Endometrium (tissue), 2 donors: ENCODE results near the gene AQP4.

ENCODE experiments used
- FAIRE-seq: peaks from 2 replicates; lab custom pipeline; 2012; peaks lifted over from hg19 to GRCh38; lab: Jason Lieb, UNC
- donor health status: control.
- donor health status: control.

AQP4 gene

GRCh38 chr18:26865557-26865956, at the start of gene AQP4:
Gene AQP4 (minus strand): TSS chr18:26865707. CDS start chr18:26865689, 18 bp downstream.
- FAIRE-seq, result no peak

GRCh38 chr18:26911840-26912239, 46.3 kb upstream of the AQP4 start:
- FAIRE-seq, result no peak

GRCh38 chr18:26909599-26910290, 44.2 kb upstream of the AQP4 start:
- FAIRE-seq, result no peak

GRCh38 chr18:26908906-26909305, 43.4 kb upstream of the AQP4 start:
- FAIRE-seq, result no peak

GRCh38 chr18:26902291-26902690, 36.8 kb upstream of the AQP4 start:
- no peak for FAIRE-seq

- FAIRE-seq, result no peak
These were observed 35.5 kb upstream of the AQP4 start for GRCh38 chr18:26901020-26901419.

GRCh38 chr18:26894426-26894825, 28.9 kb upstream of the AQP4 start:
- FAIRE-seq, result no peak

GRCh38 chr18:26893996-26894395, 28.5 kb upstream of the AQP4 start:
- no peak for FAIRE-seq

GRCh38 chr18:26888259-26888658, 22.8 kb upstream of the AQP4 start:
- FAIRE-seq, result no peak

GRCh38 chr18:26875040-26875654, 9.6 kb upstream of the AQP4 start:
- FAIRE-seq, result no peak

GRCh38 chr18:26874283-26874682, 8.8 kb upstream of the AQP4 start:
- no peak for FAIRE-seq

- FAIRE-seq, result no peak
These were observed 4.1 kb upstream of the AQP4 start for GRCh38 chr18:26869640-26870039.

- peak; percentile 75 for FAIRE-seq
These were observed 3.6 kb upstream of the AQP4 start for GRCh38 chr18:26868968-26869586.

- FAIRE-seq, result no peak
These were observed 2.0 kb upstream of the AQP4 start for GRCh38 chr18:26867471-26867870.

- FAIRE-seq, result no peak
These were observed 849 bp downstream of the AQP4 start for GRCh38 chr18:26864658-26865057.

GRCh38 chr18:26863921-26864497, 1.5 kb downstream of the AQP4 start:
- no peak for FAIRE-seq

- no peak for FAIRE-seq
These were observed 2.2 kb downstream of the AQP4 start for GRCh38 chr18:26863122-26863879.

GRCh38 chr18:26862084-26862483, 3.4 kb downstream of the AQP4 start:
- no peak for FAIRE-seq

GRCh38 chr18:26854292-26854881, 11.1 kb downstream of the AQP4 start:
- no peak for FAIRE-seq

- FAIRE-seq, result no peak
These were observed 12.1 kb downstream of the AQP4 start for GRCh38 chr18:26853401-26853800.

- no peak for FAIRE-seq
These were observed 21.7 kb downstream of the AQP4 start for GRCh38 chr18:26843760-26844159.

GRCh38 chr18:26840965-26841364, 24.5 kb downstream of the AQP4 start:
- no peak for FAIRE-seq
